Aorta (tissue), 5 donors: ENCODE data around the gene BID. TPM values are rescaled to one million over a fixed set of nuclear protein-coding genes. Genes with fewer than 3 reads are reported as not detected.

ENCODE experiments used
- ATAC-seq: fragments of 200-7000 bp; cut with Tn5 transposase; one replicate; pipeline ENCODE4 v1.9.1; 2022; ENCODE audit warnings: moderate library complexity; ENCODE audit not compliant: low FRiP score
- DNase-seq, 2 donors: peaks; one replicate each; pipeline ENCODE4 v3.0.0-alpha.2; 2020
- H3K27ac ChIP-seq, 2 donors: one replicate each; pipeline ENCODE4 v1.5.1; 2013; ENCODE audit warnings: low read length in 2 of 2, mild to moderate bottlenecking in 2 of 2, moderate library complexity in 2 of 2, control low read depth in 1 of 2, inconsistent platforms in 1 of 2, low read depth in 1 of 2
- H3K27me3 ChIP-seq, 2 donors: one replicate each; pipeline ENCODE4 v1.6.1; 2013; ENCODE audit warnings: control low read depth in 1 of 2, low read length in 1 of 2, mild to moderate bottlenecking in 1 of 2, moderate library complexity in 1 of 2; ENCODE audit not compliant: insufficient read depth in 2 of 2, control insufficient read depth in 1 of 2
- H3K36me3 ChIP-seq, 2 donors: one replicate each; pipeline ENCODE4 v1.6.1; 2013; ENCODE audit warnings: control low read depth in 1 of 2, low read length in 1 of 2, mild to moderate bottlenecking in 1 of 2; ENCODE audit not compliant: insufficient read depth in 2 of 2, control insufficient read depth in 1 of 2
- H3K4me1 ChIP-seq, 2 donors: one replicate each; pipeline ENCODE4 v1.6.1; 2013; ENCODE audit warnings: low read length in 2 of 2, control low read depth in 1 of 2, mild to moderate bottlenecking in 1 of 2, moderate library complexity in 1 of 2; ENCODE audit not compliant: insufficient read depth in 2 of 2, control insufficient read depth in 1 of 2
- H3K4me3 ChIP-seq, 2 donors: one replicate each; pipeline ENCODE4 v1.5.1; 2013; ENCODE audit warnings: low read length in 2 of 2, control low read depth in 1 of 2, mild to moderate bottlenecking in 1 of 2
- H3K9me3 ChIP-seq: one replicate; pipeline ENCODE4 v1.6.1; 2013; ENCODE audit warnings: mild to moderate bottlenecking, low read length; ENCODE audit not compliant: control insufficient read depth
- WGBS, 2 donors: extraction: QIAGEN DNeasy Blood & Tissue Kit; methylation state at CpG; one replicate each; pipeline ENCODE4 v1.1.7; 2013; 5-methylcytosine and 5-hydroxymethylcytosine counted together
- intact Hi-C, 2 donors: fragments of 100-400 bp; cut with DNase I; formaldehyde crosslinking; loops; one replicate each; pipeline versions ENCODE4 v1.14.2 to v1.15.0; 2022
- polyA plus RNA-seq, 2 donors: library from polyadenylated mRNA; stranded (reverse); fragments of 200-250 nt; gene quantifications; one replicate each; pipeline ENCODE4 v1.2.3, GENCODE V29; 2013
- total RNA-seq, 2 donors: library from RNA; stranded (reverse); fragmentation: NEBNext Ultra II Directional; extraction: Animal tissue kit (Norgen Biotek cat#: 25700); gene quantifications; one replicate each; pipeline ENCODE4 v1.2.1, GENCODE V29; 2021
- donor health status: healthy with polysubstance abuse.
- donor health status: Bipolar disorder and iron deficiency.
- donor health status: DM: no; HTN: no; CAD: no.
- donor health status: DM: no; HTN: no; CAD: no.
- donor health status: DM: yes; HTN: yes; CAD: no.

The BID gene
- total and polyA plus RNA-seq, 4 donors, result 8.1 to 12.7 (median 10.0) TPM

GRCh38 chr22:17716529-17716928, 57.7 kb downstream of the BID start:
- no peaks in the 10 kb centered on the region for H3K9me3 ChIP-seq
- DNase-seq, result no peak
- no peak overlapping the region for H3K4me3 ChIP-seq
- WGBS, 2 donors, result 58 to 59% methylated on average over 3 of the region's 3 CpGs
- no peaks in the 10 kb centered on the region for H3K36me3 ChIP-seq
- no peak for ATAC-seq
- H3K27ac ChIP-seq, result no peak overlapping the region
- no peaks in the 10 kb centered on the region for H3K27me3 ChIP-seq
- no peaks in the 10 kb centered on the region for H3K4me1 ChIP-seq
- intact Hi-C loops, result no loop called here

- 43 to 49% methylated on average over 2 of the region's 2 CpGs for WGBS, 2 donors
- Histone ChIP-seq H3K9me3 (no peaks in the 10 kb centered on the region), H3K4me1 (no peaks in the 10 kb centered on the region), H3K27ac (no peak overlapping the region), H3K27me3 (no peaks in the 10 kb centered on the region), H3K36me3 (peaks cover 0 to 1% of the 10 kb centered on the region in 2 donors), H3K4me3 (no peak overlapping the region)
- intact Hi-C loops, result no loop called here
- no peak for DNase-seq
- no peak for ATAC-seq
Observed at GRCh38 chr22:17712441-17712840, 61.8 kb downstream of the BID start.

GRCh38 chr22:17710023-17710422, 64.2 kb downstream of the BID start:
- H3K27ac ChIP-seq, result no peak overlapping the region
- no peaks in the 10 kb centered on the region for H3K9me3 ChIP-seq
- ATAC-seq, result no peak
- H3K36me3 ChIP-seq, result peaks cover 0 to 1% of the 10 kb centered on the region in 2 donors
- 95 to 97% methylated on average over 5 of the region's 5 CpGs for WGBS, 2 donors
- H3K27me3 ChIP-seq, result no peaks in the 10 kb centered on the region
- no peak overlapping the region for H3K4me3 ChIP-seq
- H3K4me1 ChIP-seq, result no peaks in the 10 kb centered on the region
- intact Hi-C loops, result no loop called here
- no peak for DNase-seq

- H3K4me3 ChIP-seq, result no peak overlapping the region
- intact Hi-C loops, result no loop called here
- no peaks in the 10 kb centered on the region for H3K4me1 ChIP-seq
- H3K27me3 ChIP-seq, result no peaks in the 10 kb centered on the region
- ATAC-seq, result no peak
- peaks cover 0 to 1% of the 10 kb centered on the region in 2 donors for H3K36me3 ChIP-seq
- H3K9me3 ChIP-seq, result no peaks in the 10 kb centered on the region
- no peak overlapping the region for H3K27ac ChIP-seq
- DNase-seq, result no peak
- WGBS, 2 donors, result 38 to 41% methylated on average over 3 of the region's 3 CpGs
Observed at GRCh38 chr22:17707526-17707925, 66.7 kb downstream of the BID start.

- no peak for DNase-seq
- no peak for ATAC-seq
- Histone ChIP-seq H3K36me3 (peaks cover 0 to 1% of the 10 kb centered on the region in 2 donors), H3K4me3 (peak overlapping the region in 1 of 2 donors; percentile 50), H3K27me3 (no peaks in the 10 kb centered on the region), H3K27ac (no peak overlapping the region), H3K9me3 (no peaks in the 10 kb centered on the region), H3K4me1 (no peaks in the 10 kb centered on the region)
- intact Hi-C loops, result no loop called here
- 84 to 94% methylated on average over 1 of the region's 1 CpG for WGBS, 2 donors
Observed at GRCh38 chr22:17706947-17707346, 67.3 kb downstream of the BID start.

- H3K27ac ChIP-seq, result peak overlapping the region in 1 of 2 donors; percentile 75
- no peaks in the 10 kb centered on the region for H3K36me3 ChIP-seq
- 23 to 24% methylated on average over 9 of the region's 9 CpGs for WGBS, 2 donors
- no peaks in the 10 kb centered on the region for H3K9me3 ChIP-seq
- peak in 1 of 2 donors; percentile 51 for DNase-seq
- peak overlapping the region; percentile 50 to 76 for H3K4me3 ChIP-seq
- intact Hi-C loops, result loop anchor here in 1 of 2 donors (2.0 kb wide), 1 partner anchor 37 kb away; no protein-coding TSS in a partner anchor
- no peaks in the 10 kb centered on the region for H3K27me3 ChIP-seq
- peak; percentile 90 for ATAC-seq
- H3K4me1 ChIP-seq, result no peaks in the 10 kb centered on the region
Observed at GRCh38 chr22:17705951-17706900, 68.0 kb downstream of the BID start.

- H3K27me3 ChIP-seq, result no peaks in the 10 kb centered on the region
- WGBS, 2 donors, result 97 to 98% methylated on average over 7 of the region's 7 CpGs
- intact Hi-C loops, result loop anchor here in 1 of 2 donors (2.0 kb wide), 1 partner anchor 37 kb away; no protein-coding TSS in a partner anchor
- H3K9me3 ChIP-seq, result no peaks in the 10 kb centered on the region
- DNase-seq (no peak), ATAC-seq (no peak)
- no peaks in the 10 kb centered on the region for H3K36me3 ChIP-seq
- no peak overlapping the region for H3K4me3 ChIP-seq
- no peaks in the 10 kb centered on the region for H3K4me1 ChIP-seq
- H3K27ac ChIP-seq, result no peak overlapping the region
Observed at GRCh38 chr22:17705546-17705945, 68.7 kb downstream of the BID start.

GRCh38 chr22:17703811-17704210, 70.5 kb downstream of the BID start:
- no peak overlapping the region for H3K27ac ChIP-seq
- WGBS, 2 donors, result 100% methylated on average over 2 of the region's 2 CpGs
- H3K4me3 ChIP-seq, result no peak overlapping the region
- no peak for ATAC-seq
- no peaks in the 10 kb centered on the region for H3K4me1 ChIP-seq
- DNase-seq, result no peak
- intact Hi-C loops, result loop anchor here in 1 of 2 donors (2.0 kb wide), 1 partner anchor 39 kb away; no protein-coding TSS in a partner anchor
- H3K27me3 ChIP-seq, result no peaks in the 10 kb centered on the region
- H3K36me3 ChIP-seq, result no peaks in the 10 kb centered on the region
- no peaks in the 10 kb centered on the region for H3K9me3 ChIP-seq

GRCh38 chr22:17700778-17701177, 73.5 kb downstream of the BID start:
- Histone ChIP-seq H3K27me3 (no peaks in the 10 kb centered on the region), H3K27ac (no peak overlapping the region), H3K9me3 (no peaks in the 10 kb centered on the region), H3K4me1 (no peaks in the 10 kb centered on the region), H3K4me3 (no peak overlapping the region), H3K36me3 (no peaks in the 10 kb centered on the region)
- no peak for DNase-seq
- ATAC-seq, result no peak
- intact Hi-C loops, result no loop called here
- 26 to 27% methylated on average over 3 of the region's 3 CpGs for WGBS, 2 donors
